ENCODE measurements around the gene PKDREJ. TPM values are rescaled to one million over a fixed set of nuclear protein-coding genes. Genes with fewer than 3 reads are reported as not detected.

The PKDREJ gene
- total RNA-seq, 1 experiment from 2014 or later, result 0.04 TPM

DNA sequence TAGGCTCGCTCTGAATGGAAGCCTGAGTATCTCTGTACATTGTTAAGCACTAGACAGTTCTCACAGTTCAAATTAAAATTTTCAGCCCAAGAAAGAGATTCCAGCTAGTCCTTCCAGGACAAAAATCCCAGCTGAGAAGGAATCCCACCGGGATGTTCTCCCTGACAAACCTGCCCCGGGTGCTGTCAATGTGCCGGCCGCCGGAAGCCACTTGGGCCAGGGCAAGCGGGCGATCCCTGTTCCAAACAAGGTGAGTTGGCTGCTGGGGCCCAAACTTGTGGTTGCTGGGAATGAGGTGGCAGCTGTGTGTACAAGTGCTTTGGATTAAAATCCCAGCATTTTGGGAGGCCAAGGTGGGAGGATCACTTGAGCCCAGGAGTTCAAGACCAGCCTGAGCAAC is 48.9 kb upstream of the PKDREJ start:
- H3K4me1 ChIP-seq (ENCODE audit: insufficient read depth, low read length), result no peaks in the 10 kb centered on the region
- DNase-seq, result no peak
- H3K27me3 ChIP-seq (ENCODE audit: insufficient read depth, low read length), result no peaks in the 10 kb centered on the region
- no peaks in the 10 kb centered on the region for H3K27me3 Mint-ChIP-seq (ENCODE audit: low read depth)
- no peak overlapping the region for H3K56ac ChIP-seq (ENCODE audit: insufficient read length, low read depth, low read length)
- no peak overlapping the region for H2BK20ac ChIP-seq (ENCODE audit: low read depth, low read length, poor library complexity, severe bottlenecking)
- no peaks in the 10 kb centered on the region for H3K23me2 ChIP-seq (ENCODE audit: insufficient read length, low read depth, low read length, poor library complexity, severe bottlenecking)
- WGBS (ENCODE audit: extremely low coverage, insufficient read length, low lambda C conversion rate), result no CpG with 5 or more reads among the region's 8 CpGs
- no peak overlapping the region for H2BK15ac ChIP-seq (ENCODE audit: low read depth, low read length)
- H2AFZ ChIP-seq (ENCODE audit: low read length), result no peak overlapping the region
- H3K79me1 ChIP-seq (ENCODE audit: insufficient read depth, low read depth, low read length, poor library complexity, severe bottlenecking), result no peaks in the 10 kb centered on the region
- TF ChIP-seq, protein P1, sequence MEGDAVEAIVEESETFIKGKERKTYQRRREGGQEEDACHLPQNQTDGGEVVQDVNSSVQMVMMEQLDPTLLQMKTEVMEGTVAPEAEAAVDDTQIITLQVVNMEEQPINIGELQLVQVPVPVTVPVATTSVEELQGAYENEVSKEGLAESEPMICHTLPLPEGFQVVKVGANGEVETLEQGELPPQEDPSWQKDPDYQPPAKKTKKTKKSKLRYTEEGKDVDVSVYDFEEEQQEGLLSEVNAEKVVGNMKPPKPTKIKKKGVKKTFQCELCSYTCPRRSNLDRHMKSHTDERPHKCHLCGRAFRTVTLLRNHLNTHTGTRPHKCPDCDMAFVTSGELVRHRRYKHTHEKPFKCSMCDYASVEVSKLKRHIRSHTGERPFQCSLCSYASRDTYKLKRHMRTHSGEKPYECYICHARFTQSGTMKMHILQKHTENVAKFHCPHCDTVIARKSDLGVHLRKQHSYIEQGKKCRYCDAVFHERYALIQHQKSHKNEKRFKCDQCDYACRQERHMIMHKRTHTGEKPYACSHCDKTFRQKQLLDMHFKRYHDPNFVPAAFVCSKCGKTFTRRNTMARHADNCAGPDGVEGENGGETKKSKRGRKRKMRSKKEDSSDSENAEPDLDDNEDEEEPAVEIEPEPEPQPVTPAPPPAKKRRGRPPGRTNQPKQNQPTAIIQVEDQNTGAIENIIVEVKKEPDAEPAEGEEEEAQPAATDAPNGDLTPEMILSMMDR (conservative IDR thresholded peaks at IDR 0.05), result no peak
- no peaks in the 10 kb centered on the region for H3K9me3 ChIP-seq (ENCODE audit: control insufficient read depth, low read depth, low read length)
- no peak overlapping the region for H3K9ac ChIP-seq (ENCODE audit: extremely low read depth, insufficient read length, low read length)
- H3K36me3 Mint-ChIP-seq (ENCODE audit: insufficient read depth in 1 of 3, low read depth in 3 of 3), result peaks cover 22 to 56% (median 44%) of the 10 kb centered on the region in 3 experiments
- H3K79me2 ChIP-seq (ENCODE audit: insufficient read depth, low read length), result no peaks in the 10 kb centered on the region
- no peak overlapping the region for H4K8ac ChIP-seq (replicated peaks; ENCODE audit: insufficient read length, low read depth, low read length)
- H4K5ac ChIP-seq (ENCODE audit: insufficient read length, low read depth, low read length), result no peak overlapping the region
- H2AK5ac ChIP-seq (ENCODE audit: insufficient read length, low read length), result no peak overlapping the region
- no peak overlapping the region for H3K4me2 ChIP-seq (ENCODE audit: insufficient read depth, insufficient read length, low read length)
- no peak overlapping the region for H3K23ac ChIP-seq (ENCODE audit: insufficient read length, low read depth, low read length)
- H3K4me1 Mint-ChIP-seq, result no peaks in the 10 kb centered on the region
- H3K14ac ChIP-seq (ENCODE audit: insufficient read depth, low read length), result no peak overlapping the region
- H4K20me1 ChIP-seq (ENCODE audit: control insufficient read depth, insufficient read depth, insufficient read length), result no peaks in the 10 kb centered on the region
- H3K4me3 Mint-ChIP-seq, result no peak overlapping the region
- H3K27ac ChIP-seq (ENCODE audit: insufficient read length, low read depth, low read length), result no peak overlapping the region
- no peaks in the 10 kb centered on the region for H3K9me3 Mint-ChIP-seq
- H3K27ac Mint-ChIP-seq, result no peak overlapping the region
- H2BK120ac ChIP-seq (ENCODE audit: low read depth, low read length, poor library complexity, severe bottlenecking), result no peak overlapping the region
- H2BK5ac ChIP-seq (ENCODE audit: insufficient read length, low read length), result no peak overlapping the region
- no peak overlapping the region for H3K4ac ChIP-seq (ENCODE audit: low read depth, low read length)
- no peak overlapping the region for H2BK12ac ChIP-seq (ENCODE audit: insufficient read length, low read depth, low read length)
- H3K18ac ChIP-seq (ENCODE audit: insufficient read length, low read depth, low read length), result no peak overlapping the region
- no peak overlapping the region for H4K91ac ChIP-seq (ENCODE audit: insufficient read length, low read depth, low read length)
- H3T11ph ChIP-seq (ENCODE audit: low read length), result no peak overlapping the region

Measured in H9 (cell line).